HCT116 (cell line): Measurements from ENCODE around the gene PCGF2. TPM values are rescaled to one million over a fixed set of nuclear protein-coding genes. Genes with fewer than 3 reads are reported as not detected.

ENCODE experiments used
- ATAC-seq: fragments of 200-7000 bp; cut with Tn5 transposase; 2 replicates; pipeline ENCODE4 v1.9.1; 2020; ENCODE audit warnings: mild to moderate bottlenecking, moderate library complexity
- BruUV-seq: library from RNA; stranded (reverse); fragments of 400-500 nt; replicated peaks from 2 replicates; lab custom pipeline; 2021; lab: Mats Ljungman, UMichigan
- CTCF ChIA-PET: fragments of 300-600 bp; sonication (Branson Sonifier 250); formaldehyde crosslinking; loops from one replicate; lab custom pipeline; 2021; ENCODE audit warnings: antibody characterized with exemption; lab: Charles Lee
- POLR2A ChIA-PET: fragments of 300-600, 350-600 bp; sonication (Branson Sonifier 250); formaldehyde crosslinking; loops from one replicate; lab custom pipeline; 2021; ENCODE audit warnings: antibody characterized with exemption; lab: Charles Lee
- RAD21 ChIA-PET, 2 experiments: fragments of 300-600 bp; sonication (Branson Sonifier 250); formaldehyde crosslinking; loops; one replicate each; lab custom pipeline; 2023; ENCODE audit warnings: low total read pairs in 2 of 2; ENCODE audit not compliant: uncharacterized antibody in 2 of 2, unreplicated experiment in 2 of 2, low non-redundant PET in 1 of 2; lab: Charles Lee
- DNase-seq: peaks from one replicate; pipeline ENCODE4 v3.0.0-alpha.2; 2010; ENCODE audit warnings: low read depth, low spot score
- H2AFZ ChIP-seq: fragments of 200-600 bp; shearing (Covaris generic), sonication (generic); 2 replicates; pipeline ENCODE4 v1.6.1; 2017; ENCODE audit warnings: low read depth, mixed run types, mixed read lengths, antibody characterized with exemption, low read length; ENCODE audit not compliant: poor library complexity, severe bottlenecking
- H3K27ac ChIP-seq: 2 replicates; pipeline ENCODE4 v1.5.1; 2012; ENCODE audit warnings: low read depth, low read length
- H3K27me3 ChIP-seq: fragments of 200-600 bp; sonication (generic); 2 replicates; pipeline ENCODE4 v1.6.1; 2016; ENCODE audit warnings: mixed run types, low read length, mixed read lengths; ENCODE audit not compliant: insufficient read depth
- H3K36me3 ChIP-seq, 2 experiments: fragments of 200-500 bp in 1 of 2; fragments of 200-600 bp in 1 of 2; sonication (Bioruptor generic) in 1 of 2; sonication (generic) in 1 of 2; 2 replicates each; pipeline versions ENCODE4 v1.5.1 to v1.6.1; 2014 to 2016; ENCODE audit warnings: low read length in 2 of 2, inconsistent platforms in 1 of 2, mixed read lengths in 1 of 2, mixed run types in 1 of 2; ENCODE audit not compliant: insufficient read depth in 2 of 2, control insufficient read depth in 1 of 2
- H3K4me1 ChIP-seq, 2 experiments: fragments of 200-600 bp in 1 of 2; sonication (generic) in 1 of 2; 2 replicates each; pipeline versions ENCODE4 v1.5.1 to v1.6.1; 2012 to 2017; ENCODE audit warnings: low read length in 2 of 2, inconsistent platforms in 1 of 2, mild to moderate bottlenecking in 1 of 2, mixed read lengths in 1 of 2, mixed run types in 1 of 2, moderate library complexity in 1 of 2; ENCODE audit not compliant: insufficient read depth in 2 of 2, control insufficient read depth in 1 of 2
- H3K4me2 ChIP-seq: fragments of 200-600 bp; sonication (generic); 2 replicates; pipeline ENCODE4 v1.6.1; 2017; ENCODE audit warnings: mixed run types, low read length, mixed read lengths
- H3K4me3 ChIP-seq, 2 experiments: fragments of 200-600 bp in 1 of 2; sonication (generic) in 1 of 2; replicated peaks in 1 of 2; 2 replicates each; pipeline ENCODE4 v1.5.1; 2011 to 2016; ENCODE audit warnings: low read length in 2 of 2, control low read depth in 1 of 2, low read depth in 1 of 2, mild to moderate bottlenecking in 1 of 2, mixed read lengths in 1 of 2, mixed run types in 1 of 2
- H3K79me2 ChIP-seq: fragments of 200-600 bp; sonication (generic); 2 replicates; pipeline ENCODE4 v1.6.1; 2017; ENCODE audit warnings: mild to moderate bottlenecking, mixed run types, low read length, moderate library complexity, mixed read lengths; ENCODE audit not compliant: insufficient read depth
- H3K9ac ChIP-seq: fragments of 200-600 bp; sonication (generic); 2 replicates; pipeline ENCODE4 v1.6.1; 2016; ENCODE audit warnings: low read length, mixed read lengths
- H3K9me2 ChIP-seq: fragments of 200-600 bp; sonication (generic), shearing (Covaris generic); 2 replicates; pipeline ENCODE4 v1.6.1; 2017; ENCODE audit warnings: mixed run types, mild to moderate bottlenecking, moderate library complexity; ENCODE audit not compliant: insufficient read depth
- H3K9me3 ChIP-seq, 2 experiments: fragments of 200-500 bp in 1 of 2; fragments of 200-600 bp in 1 of 2; sonication (Bioruptor generic) in 1 of 2; sonication (generic) in 1 of 2; 2 replicates each; pipeline ENCODE4 v1.6.1; 2014 to 2017; ENCODE audit warnings: low read length in 2 of 2, mixed read lengths in 2 of 2, inconsistent platforms in 1 of 2, low read depth in 1 of 2, mild to moderate bottlenecking in 1 of 2, mixed run types in 1 of 2, moderate library complexity in 1 of 2; ENCODE audit not compliant: control insufficient read depth in 1 of 2, insufficient read depth in 1 of 2
- H4K20me1 ChIP-seq: fragments of 200-600 bp; sonication (generic), shearing (Covaris generic); 2 replicates; pipeline ENCODE4 v1.6.1; 2017; ENCODE audit warnings: mixed run types, mild to moderate bottlenecking, moderate library complexity; ENCODE audit not compliant: insufficient read depth
- CBX3 ChIP-seq: IDR thresholded peaks from 2 replicates; pipeline ENCODE4 v1.6.1; 2012; ENCODE audit warnings: low read depth
- CEBPB ChIP-seq: IDR thresholded peaks from 2 replicates; pipeline ENCODE4 v1.6.1; 2012; ENCODE audit warnings: low read depth
- ELF1 ChIP-seq: IDR thresholded peaks from 2 replicates; pipeline ENCODE4 v1.6.1; 2012; ENCODE audit warnings: low read depth, borderline replicate concordance
- EZH2 ChIP-seq: fragments of 200-600 bp; sonication (generic); IDR thresholded peaks from 2 replicates; pipeline ENCODE4 v1.6.1; 2017; ENCODE audit warnings: antibody characterized with exemption, mixed run types
- EZH2phosphoT487 ChIP-seq: fragments of 200-600 bp; IDR thresholded peaks from 2 replicates; pipeline ENCODE4 v1.6.1; 2018; ENCODE audit warnings: antibody characterized with exemption, borderline replicate concordance
- JUND ChIP-seq: IDR thresholded peaks from 2 replicates; pipeline ENCODE4 v1.6.1; 2012
- POLR2AphosphoS5 ChIP-seq: IDR thresholded peaks from 2 replicates; pipeline ENCODE4 v1.6.1; 2011; ENCODE audit warnings: mild to moderate bottlenecking, low read depth, low read length, moderate library complexity
- TCF7L2 ChIP-seq: IDR thresholded peaks from 2 replicates; pipeline ENCODE4 v1.7.0; 2011; ENCODE audit warnings: borderline replicate concordance, inconsistent platforms; ENCODE audit not compliant: insufficient read depth, insufficient read length; ENCODE audit errors: extremely low read depth
- YY1 ChIP-seq: IDR thresholded peaks from 2 replicates; pipeline ENCODE4 v1.6.1; 2011; ENCODE audit warnings: low read length, low read depth, moderate library complexity, mild to moderate bottlenecking; ENCODE audit not compliant: insufficient replicate concordance; ENCODE audit errors: extremely low read depth
- ZFX ChIP-seq: fragments of 450-650 bp; IDR thresholded peaks from 2 replicates; pipeline ENCODE4 v1.6.1; 2017
- ZNF274 ChIP-seq: fragments of 200-500 bp; sonication (Bioruptor generic); IDR thresholded peaks from 2 replicates; pipeline ENCODE4 v1.6.1; 2014; ENCODE audit warnings: mild to moderate bottlenecking, low read depth, low read length, inconsistent platforms
- intact Hi-C: fragments of 100-400 bp; cut with micrococcal nuclease; formaldehyde crosslinking; loops from 2 replicates; pipeline ENCODE4 v1.10.0; 2022
- total RNA-seq: library from RNA; stranded (reverse); gene quantifications from one replicate; pipeline ENCODE4 v1.2.1, GENCODE V29; 2021; ENCODE audit not compliant: unreplicated experiment
- TF ChIP-seq, protein P1 (sequence below), 3 experiments: fragments of 200-600 bp in 1 of 3; sonication (generic) in 1 of 3; IDR thresholded peaks in 2 of 3; conservative IDR thresholded peaks in 1 of 3; 2 replicates each; pipeline ENCODE4 v1.5.1; 2012 to 2017; ENCODE audit warnings: low read depth in 2 of 3, low read length in 2 of 3, antibody characterized with exemption in 1 of 3, borderline replicate concordance in 1 of 3, control low read depth in 1 of 3, mild to moderate bottlenecking in 1 of 3, mixed read lengths in 1 of 3, mixed run types in 1 of 3, moderate library complexity in 1 of 3; ENCODE audit not compliant: insufficient read depth in 1 of 3
- TF ChIP-seq, protein P2 (sequence below): IDR thresholded peaks from 2 replicates; pipeline ENCODE4 v1.6.1; 2012; ENCODE audit warnings: low read depth
- TF ChIP-seq, protein P3 (sequence below): IDR thresholded peaks from 2 replicates; pipeline ENCODE4 v1.6.1; 2012
- TF ChIP-seq, protein P4 (sequence below): IDR thresholded peaks from 2 replicates; pipeline ENCODE4 v1.6.1; 2012
- TF ChIP-seq, protein P5 (sequence below): IDR thresholded peaks from 2 replicates; pipeline ENCODE4 v1.6.1; 2011; ENCODE audit warnings: mild to moderate bottlenecking, low read length, moderate library complexity; ENCODE audit not compliant: insufficient replicate concordance; ENCODE audit errors: extremely low read depth

The PCGF2 gene
- total RNA-seq, 1 experiment from 2014 or later, result 64.6 TPM

DNA sequence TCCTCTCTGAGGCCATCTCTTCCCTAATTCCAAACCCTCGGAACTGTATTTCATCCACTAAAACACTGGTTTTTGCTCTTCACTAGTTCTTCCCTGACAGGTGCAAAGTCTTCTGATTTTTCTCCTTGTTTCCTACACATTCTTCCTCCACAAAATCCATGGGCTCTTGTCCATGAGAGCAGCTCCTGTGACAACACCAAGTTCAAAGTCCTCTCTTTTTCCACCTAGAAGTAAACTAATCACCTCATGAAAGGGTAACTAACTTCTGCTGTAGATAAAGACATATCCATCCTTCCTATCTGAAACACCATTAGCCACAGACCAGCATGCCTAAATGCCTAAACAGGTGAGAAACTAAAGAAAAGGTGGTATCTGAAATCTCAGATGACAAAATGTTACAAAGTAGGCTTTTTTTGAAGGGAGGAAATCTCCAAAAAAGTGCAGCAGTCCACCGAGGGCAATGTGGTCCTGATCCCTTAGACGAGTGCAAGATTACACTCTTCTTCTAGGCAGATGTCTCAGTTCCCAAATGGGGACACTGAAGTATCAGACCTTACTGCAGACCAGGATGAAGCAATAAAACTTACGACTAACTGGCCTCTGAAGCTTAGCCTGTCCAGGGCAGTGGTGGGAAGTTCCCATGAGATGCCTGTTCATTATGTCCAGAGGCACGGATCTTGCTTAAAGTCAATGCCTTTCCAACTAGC lies 48.5 kb upstream of the PCGF2 start:
- DNase-seq (no peak), ATAC-seq (no peak)
- peaks cover 11 to 20% of the 10 kb centered on the region in 2 experiments for H3K4me1 ChIP-seq
- no peaks in the 10 kb centered on the region for H3K9me2 ChIP-seq
- no peak overlapping the region for H3K9ac ChIP-seq
- H3K4me3 ChIP-seq, result no peak overlapping the region
- peaks cover 58% of the 10 kb centered on the region for H3K79me2 ChIP-seq
- ChIA-PET POLR2A (interaction anchor here (1.1 kb wide), 1 partner anchor 45 kb away, joined by 3 read pairs; the partner anchor contains the start of gene PSMB3), RAD21 (no interaction called here), CTCF (no interaction called here)
- H4K20me1 ChIP-seq, result no peaks in the 10 kb centered on the region
- H3K9me3 ChIP-seq, result no peaks in the 10 kb centered on the region
- H2AFZ ChIP-seq, result no peak overlapping the region
- intact Hi-C loops, result loop anchor here (5.0 kb wide), 1 partner anchor 44 kb away; the partner anchor contains the start of gene PSMB3
- peaks cover 0 to 12% of the 10 kb centered on the region in 2 experiments; a peak in 2 of 4 replicates for H3K36me3 ChIP-seq
- TF ChIP-seq ELF1 (no peak), CEBPB (no peak), CBX3 (no peak), EZH2 (no peak), ZNF274 (no peak), ZFX (no peak), YY1 (no peak), JUND (no peak), EZH2phosphoT487 (no peak), TCF7L2 (no peak), POLR2AphosphoS5 (no peak)
- TF ChIP-seq, protein P1, sequence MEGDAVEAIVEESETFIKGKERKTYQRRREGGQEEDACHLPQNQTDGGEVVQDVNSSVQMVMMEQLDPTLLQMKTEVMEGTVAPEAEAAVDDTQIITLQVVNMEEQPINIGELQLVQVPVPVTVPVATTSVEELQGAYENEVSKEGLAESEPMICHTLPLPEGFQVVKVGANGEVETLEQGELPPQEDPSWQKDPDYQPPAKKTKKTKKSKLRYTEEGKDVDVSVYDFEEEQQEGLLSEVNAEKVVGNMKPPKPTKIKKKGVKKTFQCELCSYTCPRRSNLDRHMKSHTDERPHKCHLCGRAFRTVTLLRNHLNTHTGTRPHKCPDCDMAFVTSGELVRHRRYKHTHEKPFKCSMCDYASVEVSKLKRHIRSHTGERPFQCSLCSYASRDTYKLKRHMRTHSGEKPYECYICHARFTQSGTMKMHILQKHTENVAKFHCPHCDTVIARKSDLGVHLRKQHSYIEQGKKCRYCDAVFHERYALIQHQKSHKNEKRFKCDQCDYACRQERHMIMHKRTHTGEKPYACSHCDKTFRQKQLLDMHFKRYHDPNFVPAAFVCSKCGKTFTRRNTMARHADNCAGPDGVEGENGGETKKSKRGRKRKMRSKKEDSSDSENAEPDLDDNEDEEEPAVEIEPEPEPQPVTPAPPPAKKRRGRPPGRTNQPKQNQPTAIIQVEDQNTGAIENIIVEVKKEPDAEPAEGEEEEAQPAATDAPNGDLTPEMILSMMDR (IDR thresholded peaks at IDR 0.05 in 2 of 3, conservative IDR thresholded peaks at IDR 0.05 in 1 of 3; ENCODE audit: borderline replicate concordance in 1 of 3, insufficient read depth in 1 of 3, low read depth in 2 of 3, low read length in 2 of 3), result no peak
- TF ChIP-seq, protein P2, sequence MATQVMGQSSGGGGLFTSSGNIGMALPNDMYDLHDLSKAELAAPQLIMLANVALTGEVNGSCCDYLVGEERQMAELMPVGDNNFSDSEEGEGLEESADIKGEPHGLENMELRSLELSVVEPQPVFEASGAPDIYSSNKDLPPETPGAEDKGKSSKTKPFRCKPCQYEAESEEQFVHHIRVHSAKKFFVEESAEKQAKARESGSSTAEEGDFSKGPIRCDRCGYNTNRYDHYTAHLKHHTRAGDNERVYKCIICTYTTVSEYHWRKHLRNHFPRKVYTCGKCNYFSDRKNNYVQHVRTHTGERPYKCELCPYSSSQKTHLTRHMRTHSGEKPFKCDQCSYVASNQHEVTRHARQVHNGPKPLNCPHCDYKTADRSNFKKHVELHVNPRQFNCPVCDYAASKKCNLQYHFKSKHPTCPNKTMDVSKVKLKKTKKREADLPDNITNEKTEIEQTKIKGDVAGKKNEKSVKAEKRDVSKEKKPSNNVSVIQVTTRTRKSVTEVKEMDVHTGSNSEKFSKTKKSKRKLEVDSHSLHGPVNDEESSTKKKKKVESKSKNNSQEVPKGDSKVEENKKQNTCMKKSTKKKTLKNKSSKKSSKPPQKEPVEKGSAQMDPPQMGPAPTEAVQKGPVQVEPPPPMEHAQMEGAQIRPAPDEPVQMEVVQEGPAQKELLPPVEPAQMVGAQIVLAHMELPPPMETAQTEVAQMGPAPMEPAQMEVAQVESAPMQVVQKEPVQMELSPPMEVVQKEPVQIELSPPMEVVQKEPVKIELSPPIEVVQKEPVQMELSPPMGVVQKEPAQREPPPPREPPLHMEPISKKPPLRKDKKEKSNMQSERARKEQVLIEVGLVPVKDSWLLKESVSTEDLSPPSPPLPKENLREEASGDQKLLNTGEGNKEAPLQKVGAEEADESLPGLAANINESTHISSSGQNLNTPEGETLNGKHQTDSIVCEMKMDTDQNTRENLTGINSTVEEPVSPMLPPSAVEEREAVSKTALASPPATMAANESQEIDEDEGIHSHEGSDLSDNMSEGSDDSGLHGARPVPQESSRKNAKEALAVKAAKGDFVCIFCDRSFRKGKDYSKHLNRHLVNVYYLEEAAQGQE, result no peak
- TF ChIP-seq, protein P3, sequence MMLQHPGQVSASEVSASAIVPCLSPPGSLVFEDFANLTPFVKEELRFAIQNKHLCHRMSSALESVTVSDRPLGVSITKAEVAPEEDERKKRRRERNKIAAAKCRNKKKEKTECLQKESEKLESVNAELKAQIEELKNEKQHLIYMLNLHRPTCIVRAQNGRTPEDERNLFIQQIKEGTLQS, result no peak
- TF ChIP-seq, protein P4, sequence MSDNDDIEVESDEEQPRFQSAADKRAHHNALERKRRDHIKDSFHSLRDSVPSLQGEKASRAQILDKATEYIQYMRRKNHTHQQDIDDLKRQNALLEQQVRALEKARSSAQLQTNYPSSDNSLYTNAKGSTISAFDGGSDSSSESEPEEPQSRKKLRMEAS, result no peak
- TF ChIP-seq, protein P5, sequence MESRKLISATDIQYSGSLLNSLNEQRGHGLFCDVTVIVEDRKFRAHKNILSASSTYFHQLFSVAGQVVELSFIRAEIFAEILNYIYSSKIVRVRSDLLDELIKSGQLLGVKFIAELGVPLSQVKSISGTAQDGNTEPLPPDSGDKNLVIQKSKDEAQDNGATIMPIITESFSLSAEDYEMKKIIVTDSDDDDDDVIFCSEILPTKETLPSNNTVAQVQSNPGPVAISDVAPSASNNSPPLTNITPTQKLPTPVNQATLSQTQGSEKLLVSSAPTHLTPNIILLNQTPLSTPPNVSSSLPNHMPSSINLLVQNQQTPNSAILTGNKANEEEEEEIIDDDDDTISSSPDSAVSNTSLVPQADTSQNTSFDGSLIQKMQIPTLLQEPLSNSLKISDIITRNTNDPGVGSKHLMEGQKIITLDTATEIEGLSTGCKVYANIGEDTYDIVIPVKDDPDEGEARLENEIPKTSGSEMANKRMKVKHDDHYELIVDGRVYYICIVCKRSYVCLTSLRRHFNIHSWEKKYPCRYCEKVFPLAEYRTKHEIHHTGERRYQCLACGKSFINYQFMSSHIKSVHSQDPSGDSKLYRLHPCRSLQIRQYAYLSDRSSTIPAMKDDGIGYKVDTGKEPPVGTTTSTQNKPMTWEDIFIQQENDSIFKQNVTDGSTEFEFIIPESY, result no peak
- no peak overlapping the region for H3K4me2 ChIP-seq
- H3K27ac ChIP-seq, result no peak overlapping the region
- no TSS peak for BruUV-seq
- H3K27me3 ChIP-seq, result no peaks in the 10 kb centered on the region
